ENCODE results near the gene KCNMB4.

KCNMB4 gene

DNA sequence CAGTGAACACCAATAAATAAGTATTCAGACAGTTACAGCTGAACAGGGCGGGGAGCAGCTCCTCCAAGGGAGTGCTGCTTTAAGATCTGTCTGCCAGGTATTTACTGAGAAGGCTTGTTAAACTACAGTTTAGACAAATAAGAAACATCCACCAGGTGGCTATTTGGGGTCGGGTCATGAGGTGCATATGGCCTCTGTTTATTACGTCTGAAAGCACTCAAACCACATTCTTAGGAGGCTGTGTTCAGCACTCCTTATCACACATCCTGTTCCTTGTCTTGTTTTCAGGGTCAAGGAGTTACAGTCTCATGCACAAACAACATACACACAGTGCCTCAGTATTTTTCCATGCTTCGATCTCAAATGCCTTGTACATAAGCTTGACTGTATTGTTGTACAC lies 78.8 kb downstream of the KCNMB4 start:
- no peak for DNase-seq (ENCODE audit: low read depth, low spot score)
- in situ Hi-C loops (cut with HindIII; ENCODE audit: low sequenced_read_pairs), result no loop called here
- no peak overlapping the region for H3K4me3 ChIP-seq (ENCODE audit: low read depth, low read length)
- TF ChIP-seq, protein P1, sequence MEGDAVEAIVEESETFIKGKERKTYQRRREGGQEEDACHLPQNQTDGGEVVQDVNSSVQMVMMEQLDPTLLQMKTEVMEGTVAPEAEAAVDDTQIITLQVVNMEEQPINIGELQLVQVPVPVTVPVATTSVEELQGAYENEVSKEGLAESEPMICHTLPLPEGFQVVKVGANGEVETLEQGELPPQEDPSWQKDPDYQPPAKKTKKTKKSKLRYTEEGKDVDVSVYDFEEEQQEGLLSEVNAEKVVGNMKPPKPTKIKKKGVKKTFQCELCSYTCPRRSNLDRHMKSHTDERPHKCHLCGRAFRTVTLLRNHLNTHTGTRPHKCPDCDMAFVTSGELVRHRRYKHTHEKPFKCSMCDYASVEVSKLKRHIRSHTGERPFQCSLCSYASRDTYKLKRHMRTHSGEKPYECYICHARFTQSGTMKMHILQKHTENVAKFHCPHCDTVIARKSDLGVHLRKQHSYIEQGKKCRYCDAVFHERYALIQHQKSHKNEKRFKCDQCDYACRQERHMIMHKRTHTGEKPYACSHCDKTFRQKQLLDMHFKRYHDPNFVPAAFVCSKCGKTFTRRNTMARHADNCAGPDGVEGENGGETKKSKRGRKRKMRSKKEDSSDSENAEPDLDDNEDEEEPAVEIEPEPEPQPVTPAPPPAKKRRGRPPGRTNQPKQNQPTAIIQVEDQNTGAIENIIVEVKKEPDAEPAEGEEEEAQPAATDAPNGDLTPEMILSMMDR (IDR thresholded peaks at IDR 0.05; ENCODE audit: low read depth, low read length), result no peak

DNA sequence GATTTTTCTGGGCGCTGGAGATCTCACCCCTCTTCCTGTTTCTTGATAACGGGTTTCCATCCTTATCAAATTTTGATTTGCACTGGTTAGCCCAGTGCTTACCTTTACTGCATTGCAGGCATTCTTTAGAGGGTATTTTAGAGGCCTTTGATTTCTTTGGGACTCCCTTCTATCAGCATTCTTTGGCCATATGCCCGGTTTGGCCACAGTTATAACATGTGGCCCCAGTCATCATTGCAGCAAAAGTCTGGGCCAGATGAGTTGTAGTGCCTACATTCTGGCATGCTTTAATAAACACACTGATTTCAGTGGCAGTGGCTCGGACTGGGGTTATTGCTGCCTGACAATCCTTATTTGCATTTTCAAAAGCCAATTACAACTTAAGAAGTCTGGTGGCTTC lies 82.3 kb downstream of the KCNMB4 start:
- in situ Hi-C loops (cut with HindIII; ENCODE audit: low sequenced_read_pairs), result no loop called here

DNA sequence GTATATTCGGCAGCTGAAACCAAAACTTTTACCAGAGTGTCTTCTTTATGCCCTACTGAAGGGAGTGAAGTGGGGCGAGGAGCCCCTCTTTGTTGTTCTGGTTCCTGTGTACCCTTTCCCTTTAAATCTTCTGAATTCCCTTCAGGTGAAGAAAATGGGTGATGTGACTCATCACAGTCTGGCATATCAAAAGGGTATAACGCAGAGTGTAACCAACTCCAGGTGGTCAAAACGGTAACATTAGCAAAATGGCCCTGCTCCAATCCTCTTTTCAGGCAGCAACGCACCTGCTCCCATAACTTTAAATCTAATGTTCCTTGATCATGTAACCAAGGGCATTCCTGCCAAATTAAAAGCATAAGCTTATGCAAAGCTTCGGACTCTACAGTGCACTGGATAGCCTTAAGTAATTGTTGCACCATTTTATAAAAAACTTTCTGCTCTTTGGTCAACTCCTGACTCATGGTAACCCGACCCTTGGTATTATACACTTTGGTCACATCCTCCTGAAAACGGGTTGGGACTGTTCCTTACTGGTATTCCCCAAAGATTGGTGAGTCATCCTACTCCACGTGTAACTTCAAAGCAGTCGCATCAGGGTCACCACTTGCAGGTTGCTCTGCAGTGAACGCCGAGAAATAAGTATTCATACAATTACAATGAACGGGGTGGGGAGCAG lies 83.1 kb downstream of the KCNMB4 start:
- no peak for DNase-seq (ENCODE audit: low read depth, low spot score)
- in situ Hi-C loops (cut with HindIII; ENCODE audit: low sequenced_read_pairs), result no loop called here
- no peak overlapping the region for H3K4me3 ChIP-seq (ENCODE audit: low read depth, low read length)
- TF ChIP-seq, protein P1 (IDR thresholded peaks at IDR 0.05; ENCODE audit: low read depth, low read length), result no peak

More for the DNA sequence above, 82.3 kb downstream of the KCNMB4 start:
- no peak for DNase-seq (ENCODE audit: low read depth, low spot score)
- TF ChIP-seq, protein P1 (IDR thresholded peaks at IDR 0.05; ENCODE audit: low read depth, low read length), result no peak
- H3K4me3 ChIP-seq (ENCODE audit: low read depth, low read length), result no peak overlapping the region

DNA sequence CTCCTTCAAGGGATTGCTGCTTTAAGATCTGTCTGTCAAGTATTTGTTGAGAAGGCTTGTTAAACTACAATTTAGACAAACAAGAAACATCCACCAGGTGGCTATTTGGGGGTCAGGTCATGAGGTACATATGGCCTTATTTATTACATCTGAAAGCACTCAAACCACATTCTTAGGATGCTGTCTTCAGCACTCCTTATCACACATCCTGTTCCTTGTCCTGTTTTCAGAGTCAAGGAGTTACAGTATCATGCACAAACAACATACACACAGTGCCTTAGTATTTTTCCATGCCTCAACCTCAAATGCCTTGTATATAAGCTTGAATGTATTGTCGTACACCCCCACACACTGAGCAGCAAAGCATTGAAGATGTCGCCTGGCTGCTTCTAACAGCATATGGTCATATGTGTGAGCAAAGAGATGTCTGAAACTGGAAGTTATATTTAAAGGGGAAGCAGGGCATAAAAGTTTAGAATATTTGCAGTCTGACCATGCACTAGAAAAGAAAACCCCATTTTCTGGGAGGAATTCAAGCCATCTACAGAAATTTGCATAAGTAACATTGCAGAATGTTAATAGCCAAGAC lies 83.8 kb downstream of the KCNMB4 start:
- TF ChIP-seq, protein P1 (IDR thresholded peaks at IDR 0.05; ENCODE audit: low read depth, low read length), result no peak
- no peak for DNase-seq (ENCODE audit: low read depth, low spot score)
- in situ Hi-C loops (cut with HindIII; ENCODE audit: low sequenced_read_pairs), result no loop called here
- H3K4me3 ChIP-seq (ENCODE audit: low read depth, low read length), result no peak overlapping the region

DNA sequence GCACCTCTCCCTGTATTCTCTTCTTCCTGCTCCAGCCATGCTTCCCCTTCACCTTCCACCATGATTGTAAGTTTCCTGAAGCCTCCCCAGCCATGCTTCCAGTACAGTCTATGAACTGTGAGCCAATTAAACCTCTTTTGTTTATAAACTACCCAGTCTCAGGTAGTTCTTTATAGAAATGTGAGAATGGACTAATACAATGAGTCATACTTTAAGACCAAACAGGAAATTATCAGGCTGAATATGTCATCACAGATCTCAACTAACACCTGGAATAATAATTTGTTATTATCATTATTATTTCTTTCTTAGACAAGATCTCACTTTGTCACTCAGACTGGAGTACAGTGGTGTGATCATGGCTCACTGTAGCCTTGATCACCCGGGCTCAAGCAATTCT lies 85.4 kb downstream of the KCNMB4 start:
- no peak for DNase-seq (ENCODE audit: low read depth, low spot score)
- TF ChIP-seq, protein P1 (IDR thresholded peaks at IDR 0.05; ENCODE audit: low read depth, low read length), result no peak
- no peak overlapping the region for H3K4me3 ChIP-seq (ENCODE audit: low read depth, low read length)
- in situ Hi-C loops (cut with HindIII; ENCODE audit: low sequenced_read_pairs), result no loop called here

DNA sequence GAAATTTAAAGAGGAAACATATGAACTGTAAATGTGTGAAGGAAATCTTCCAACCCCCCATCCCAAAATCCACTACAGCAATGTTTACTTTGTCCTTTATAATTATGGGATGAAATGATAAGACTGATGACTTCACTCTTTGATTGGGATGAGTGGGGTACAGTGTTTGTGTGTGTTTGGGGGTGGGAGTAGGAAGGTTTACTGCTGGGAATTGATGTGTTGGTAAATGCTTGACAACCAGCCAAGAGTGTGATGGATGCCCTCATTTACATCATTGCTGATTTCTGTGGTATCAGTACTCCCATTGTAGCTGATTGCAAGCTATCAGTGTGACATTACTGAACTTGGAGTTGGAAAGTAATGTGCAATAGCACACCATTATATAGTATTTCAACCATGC lies 90.9 kb downstream of the KCNMB4 start:
- in situ Hi-C loops (cut with HindIII; ENCODE audit: low sequenced_read_pairs), result no loop called here
- no peak overlapping the region for H3K4me3 ChIP-seq (ENCODE audit: low read depth, low read length)
- TF ChIP-seq, protein P1 (IDR thresholded peaks at IDR 0.05; ENCODE audit: low read depth, low read length), result no peak
- no peak for DNase-seq (ENCODE audit: low read depth, low spot score)
